M059J (cell line): ENCODE measurements around the gene NCK2. TPM values are rescaled to one million over a fixed set of nuclear protein-coding genes. Genes with fewer than 3 reads are reported as not detected.
"Not testable (repeated sequence)": the region's sequence is repeated elsewhere in the genome, so short reads cannot be mapped to it uniquely, and the experiment has no call there.

Experiments used
- DNase-seq: peaks from one replicate; pipeline ENCODE4 v3.0.0-alpha.2; 2012; ENCODE audit warnings: low read depth
- total RNA-seq: library from RNA; depleted of rRNA; stranded (reverse); fragments of >200 nt; shearing (Covaris generic); gene quantifications from 2 replicates; pipeline ENCODE4 v1.2.3, GENCODE V29; 2014

NCK2 gene
- total RNA-seq, 1 experiment from 2014 or later = 16.4 TPM

GRCh38 chr2:105893011-105893995 is 148.6 kb downstream of the NCK2 start:
- no peak for DNase-seq

GRCh38 chr2:105894327-105894944 is 149.7 kb downstream of the NCK2 start:
- no peak for DNase-seq

- no peak for DNase-seq
Observed at GRCh38 chr2:105895990-105896764, 151.5 kb downstream of the NCK2 start.

GRCh38 chr2:105896765-105897163 is 152.1 kb downstream of the NCK2 start:
- DNase-seq = no peak

- DNase-seq = not testable (repeated sequence)
Observed at GRCh38 chr2:105897694-105898093, 153.0 kb downstream of the NCK2 start.

GRCh38 chr2:105903051-105903674 is 158.5 kb downstream of the NCK2 start:
- DNase-seq = no peak

- no peak for DNase-seq
Observed at GRCh38 chr2:105904938-105905337, 160.2 kb downstream of the NCK2 start.

- no peak for DNase-seq
Observed at GRCh38 chr2:105906481-105906880, 161.8 kb downstream of the NCK2 start.

GRCh38 chr2:105907184-105907583 is 162.5 kb downstream of the NCK2 start:
- DNase-seq = no peak

- no peak for DNase-seq
Observed at GRCh38 chr2:105909215-105909614, 164.5 kb downstream of the NCK2 start.

GRCh38 chr2:105910497-105911238 is 166.0 kb downstream of the NCK2 start:
- no peak for DNase-seq

- DNase-seq = no peak
Observed at GRCh38 chr2:105911425-105911824, 166.7 kb downstream of the NCK2 start.

GRCh38 chr2:105912081-105912480 is 167.4 kb downstream of the NCK2 start:
- DNase-seq = peak; percentile 25

GRCh38 chr2:105915005-105915558 is 170.4 kb downstream of the NCK2 start:
- DNase-seq = no peak

- no peak for DNase-seq
Observed at GRCh38 chr2:105917226-105917625, 172.5 kb downstream of the NCK2 start.

- DNase-seq = no peak
Observed at GRCh38 chr2:105917688-105918087, 173.0 kb downstream of the NCK2 start.

- DNase-seq = peak; percentile 4
Observed at GRCh38 chr2:105919191-105919811, 174.6 kb downstream of the NCK2 start.

- DNase-seq = peak; percentile 14
Observed at GRCh38 chr2:105919826-105920225, 175.1 kb downstream of the NCK2 start.

GRCh38 chr2:105924271-105924670 is 179.6 kb downstream of the NCK2 start:
- no peak for DNase-seq

- no peak for DNase-seq
Observed at GRCh38 chr2:105924932-105925331, 180.2 kb downstream of the NCK2 start.
